ENCODE measurements around the gene MAB21L3. TPM values are rescaled to one million over a fixed set of nuclear protein-coding genes. Genes with fewer than 3 reads are reported as not detected.

MAB21L3 gene
- total RNA-seq, 1 donor from 2014 or later = 0.18 TPM

- no peak overlapping the region for H3K4me3 Mint-ChIP-seq (ENCODE audit: unreplicated experiment)
- no peak overlapping the region for H3K27ac Mint-ChIP-seq (ENCODE audit: unreplicated experiment)
- H3K27me3 Mint-ChIP-seq (ENCODE audit: unreplicated experiment) = no peaks in the 10 kb centered on the region
- no peaks in the 10 kb centered on the region for H3K9me3 Mint-ChIP-seq (ENCODE audit: unreplicated experiment)
- no peak for TF ChIP-seq CTCF (IDR thresholded peaks at IDR 0.05; ENCODE audit: unreplicated experiment)
- peaks cover 27% of the 10 kb centered on the region for H3K36me3 Mint-ChIP-seq (ENCODE audit: low read depth, unreplicated experiment)
- no peaks in the 10 kb centered on the region for H3K4me1 Mint-ChIP-seq (ENCODE audit: unreplicated experiment)
- no peak for DNase-seq (ENCODE audit: low spot score)
Observed at GRCh38 chr1:116067566-116067890, 43.7 kb upstream of the MAB21L3 start.

GRCh38 chr1:116075575-116075974 is 35.6 kb upstream of the MAB21L3 start:
- no peak for DNase-seq (ENCODE audit: low spot score)
- Mint-ChIP-seq H3K27ac (ENCODE audit: unreplicated experiment) (no peak overlapping the region), H3K4me1 (ENCODE audit: unreplicated experiment) (no peaks in the 10 kb centered on the region), H3K27me3 (ENCODE audit: unreplicated experiment) (no peaks in the 10 kb centered on the region), H3K4me3 (ENCODE audit: unreplicated experiment) (no peak overlapping the region), H3K9me3 (ENCODE audit: unreplicated experiment) (no peaks in the 10 kb centered on the region), H3K36me3 (ENCODE audit: low read depth, unreplicated experiment) (peaks cover 4% of the 10 kb centered on the region)
- no peak for TF ChIP-seq CTCF (IDR thresholded peaks at IDR 0.05; ENCODE audit: unreplicated experiment)

GRCh38 chr1:116075990-116076389 is 35.2 kb upstream of the MAB21L3 start:
- Mint-ChIP-seq H3K27me3 (ENCODE audit: unreplicated experiment) (no peaks in the 10 kb centered on the region), H3K36me3 (ENCODE audit: low read depth, unreplicated experiment) (peaks cover 4% of the 10 kb centered on the region), H3K9me3 (ENCODE audit: unreplicated experiment) (no peaks in the 10 kb centered on the region), H3K4me1 (ENCODE audit: unreplicated experiment) (no peaks in the 10 kb centered on the region), H3K27ac (ENCODE audit: unreplicated experiment) (no peak overlapping the region), H3K4me3 (ENCODE audit: unreplicated experiment) (no peak overlapping the region)
- no peak for DNase-seq (ENCODE audit: low spot score)
- TF ChIP-seq CTCF (IDR thresholded peaks at IDR 0.05; ENCODE audit: unreplicated experiment) = no peak

- TF ChIP-seq CTCF (IDR thresholded peaks at IDR 0.05; ENCODE audit: unreplicated experiment) = no peak
- Mint-ChIP-seq H3K27ac (ENCODE audit: unreplicated experiment) (no peak overlapping the region), H3K4me1 (ENCODE audit: unreplicated experiment) (no peaks in the 10 kb centered on the region), H3K9me3 (ENCODE audit: unreplicated experiment) (no peaks in the 10 kb centered on the region), H3K27me3 (ENCODE audit: unreplicated experiment) (no peaks in the 10 kb centered on the region), H3K36me3 (ENCODE audit: low read depth, unreplicated experiment) (peaks cover 4% of the 10 kb centered on the region), H3K4me3 (ENCODE audit: unreplicated experiment) (no peak overlapping the region)
- no peak for DNase-seq (ENCODE audit: low spot score)
Observed at GRCh38 chr1:116076831-116077230, 34.4 kb upstream of the MAB21L3 start.

GRCh38 chr1:116078699-116079223 is 32.4 kb upstream of the MAB21L3 start:
- H3K9me3 Mint-ChIP-seq (ENCODE audit: unreplicated experiment) = no peaks in the 10 kb centered on the region
- H3K36me3 Mint-ChIP-seq (ENCODE audit: low read depth, unreplicated experiment) = peaks cover 4% of the 10 kb centered on the region
- H3K27ac Mint-ChIP-seq (ENCODE audit: unreplicated experiment) = no peak overlapping the region
- H3K4me3 Mint-ChIP-seq (ENCODE audit: unreplicated experiment) = no peak overlapping the region
- no peak for DNase-seq (ENCODE audit: low spot score)
- no peaks in the 10 kb centered on the region for H3K4me1 Mint-ChIP-seq (ENCODE audit: unreplicated experiment)
- H3K27me3 Mint-ChIP-seq (ENCODE audit: unreplicated experiment) = no peaks in the 10 kb centered on the region
- no peak for TF ChIP-seq CTCF (IDR thresholded peaks at IDR 0.05; ENCODE audit: unreplicated experiment)

Measured in endothelial cell (in vitro differentiated cells).